Activated CD4-positive, alpha-beta T cell treated with anti-CD3 and anti-CD28 coated beads, Interleukin-2, amount 50 U/mL, for 4 hours (primary cell): ENCODE results near the gene CLDN9.

ENCODE experiments used
- DNase-seq, 2 experiments: peaks; one replicate each; pipeline ENCODE4 v3.0.0-alpha.2; 2020

The CLDN9 gene, protein sequence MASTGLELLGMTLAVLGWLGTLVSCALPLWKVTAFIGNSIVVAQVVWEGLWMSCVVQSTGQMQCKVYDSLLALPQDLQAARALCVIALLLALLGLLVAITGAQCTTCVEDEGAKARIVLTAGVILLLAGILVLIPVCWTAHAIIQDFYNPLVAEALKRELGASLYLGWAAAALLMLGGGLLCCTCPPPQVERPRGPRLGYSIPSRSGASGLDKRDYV

GRCh38 chr16:3012828-3013420 is at the start of gene CLDN9:
Gene CLDN9, plus strand, starts transcription at chr16:3012923. Its CDS starts 440 bp downstream, at chr16:3013363.
- DNase-seq, result no peak

GRCh38 chr16:2963074-2963722 is 49.5 kb upstream of the CLDN9 start:
- DNase-seq, result peak; percentile 22 to 34

GRCh38 chr16:2963723-2964474 is 48.8 kb upstream of the CLDN9 start, which contains the start of gene KREMEN2:
Gene KREMEN2, plus strand, starts transcription at chr16:2964275. Its CDS starts 246 bp downstream, at chr16:2964521.
- DNase-seq, result peak; percentile 29 to 41

- peak; percentile 35 to 38 for DNase-seq
Observed at GRCh38 chr16:2964475-2965336, 48.0 kb upstream of the CLDN9 start.

DNA sequence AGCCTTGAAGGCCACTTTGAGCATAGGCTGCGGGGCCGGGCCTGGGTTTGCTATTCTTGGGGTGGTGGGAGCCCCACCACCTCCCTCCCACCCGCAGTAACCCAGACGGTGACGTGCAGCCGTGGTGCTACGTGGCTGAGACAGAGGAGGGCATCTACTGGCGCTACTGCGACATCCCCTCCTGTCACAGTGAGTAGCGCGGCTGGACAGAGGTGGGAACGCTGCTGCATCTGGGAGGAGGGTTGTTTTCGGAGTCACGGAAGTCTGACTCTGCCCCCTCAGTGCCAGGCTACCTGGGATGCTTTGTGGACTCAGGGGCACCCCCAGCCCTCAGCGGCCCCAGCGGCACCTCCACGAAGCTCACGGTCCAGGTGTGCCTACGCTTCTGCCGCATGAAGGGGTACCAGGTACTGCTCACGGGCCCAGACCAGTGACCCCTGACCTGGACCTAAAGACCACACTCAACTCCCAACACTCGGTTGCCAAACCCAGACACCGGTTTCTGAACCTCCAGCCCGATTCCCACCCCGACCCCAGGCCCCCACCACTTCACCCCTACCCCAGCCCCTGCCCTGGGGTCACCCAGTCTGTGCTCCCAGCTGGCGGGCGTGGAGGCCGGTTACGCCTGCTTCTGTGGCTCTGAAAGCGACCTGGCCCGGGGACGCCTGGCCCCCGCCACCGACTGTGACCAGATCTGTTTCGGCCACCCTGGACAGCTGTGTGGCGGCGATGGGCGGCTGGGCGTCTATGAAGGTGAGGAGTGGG is 46.5 kb upstream of the CLDN9 start:
- no peak for DNase-seq

DNA sequence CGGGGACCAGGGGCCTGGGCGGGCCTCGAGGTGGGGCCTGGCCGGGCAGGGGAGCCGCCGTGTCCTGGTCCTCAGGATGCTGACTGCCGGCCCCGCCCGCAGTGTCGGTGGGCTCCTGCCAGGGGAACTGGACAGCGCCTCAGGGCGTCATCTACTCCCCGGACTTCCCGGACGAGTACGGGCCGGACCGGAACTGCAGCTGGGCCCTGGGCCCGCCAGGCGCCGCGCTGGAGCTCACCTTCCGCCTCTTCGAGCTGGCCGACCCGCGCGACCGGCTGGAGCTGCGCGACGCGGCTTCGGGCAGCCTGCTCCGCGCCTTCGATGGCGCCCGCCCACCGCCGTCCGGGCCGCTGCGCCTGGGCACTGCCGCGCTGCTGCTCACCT is 45.9 kb upstream of the CLDN9 start:
- no peak for DNase-seq

- DNase-seq, result no peak
Observed at GRCh38 chr16:2967211-2967631, 45.5 kb upstream of the CLDN9 start.

- no peak for DNase-seq
Observed at GRCh38 chr16:2967721-2968161, 45.0 kb upstream of the CLDN9 start.

- DNase-seq, result no peak
Observed at GRCh38 chr16:2968368-2968737, 44.4 kb upstream of the CLDN9 start.

GRCh38 chr16:2968738-2969544 is 43.8 kb upstream of the CLDN9 start, which contains the start of gene PAQR4:
Gene PAQR4, plus strand, starts transcription at chr16:2969348. Its CDS starts 327 bp downstream, at chr16:2969675.
- peak; percentile 57 to 64 for DNase-seq

DNA sequence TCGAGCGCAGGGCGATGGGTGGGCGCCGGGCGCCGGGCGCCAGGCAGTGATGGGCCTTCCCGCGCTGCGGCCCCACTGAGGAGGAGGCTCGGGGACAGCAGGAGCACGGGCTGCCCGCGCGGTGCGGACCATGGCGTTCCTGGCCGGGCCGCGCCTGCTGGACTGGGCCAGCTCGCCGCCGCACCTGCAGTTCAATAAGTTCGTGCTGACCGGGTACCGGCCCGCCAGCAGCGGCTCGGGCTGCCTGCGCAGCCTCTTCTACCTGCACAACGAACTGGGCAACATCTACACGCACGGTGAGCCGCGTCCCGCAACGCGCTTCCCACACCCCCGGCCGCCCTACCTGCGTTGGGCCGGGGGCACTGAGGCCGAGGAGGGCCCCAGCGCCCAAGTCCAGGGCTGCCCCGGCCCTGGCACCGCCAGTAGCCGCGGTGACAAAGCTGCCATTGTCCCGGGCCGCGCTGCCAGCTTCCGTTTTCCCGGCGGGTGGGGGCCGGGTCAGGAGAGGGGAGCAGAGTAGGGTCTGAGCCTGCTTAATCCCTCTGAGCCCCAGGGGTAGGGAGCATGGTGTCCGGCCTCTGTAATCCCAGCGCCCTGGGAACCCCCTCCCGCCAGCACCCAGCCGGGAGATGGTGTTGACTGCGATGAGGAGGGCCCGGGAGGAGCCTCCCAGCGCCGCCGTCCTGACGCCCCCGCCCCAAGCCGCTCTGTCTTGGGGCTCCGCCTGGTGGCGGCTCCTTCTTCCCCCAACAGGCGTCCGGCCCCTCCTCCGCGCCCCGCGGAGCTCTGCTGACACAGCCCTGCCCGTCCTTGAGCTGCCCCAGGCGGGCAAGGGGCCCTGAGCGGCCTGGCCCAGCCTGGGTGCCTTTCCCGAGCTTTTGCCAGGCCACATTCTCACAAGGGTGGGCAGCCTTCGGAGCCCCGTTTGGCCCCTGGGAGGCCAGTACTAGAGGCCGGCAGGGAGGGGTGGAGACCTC is 42.9 kb upstream of the CLDN9 start:
- DNase-seq, result peak; percentile 56 to 63

DNA sequence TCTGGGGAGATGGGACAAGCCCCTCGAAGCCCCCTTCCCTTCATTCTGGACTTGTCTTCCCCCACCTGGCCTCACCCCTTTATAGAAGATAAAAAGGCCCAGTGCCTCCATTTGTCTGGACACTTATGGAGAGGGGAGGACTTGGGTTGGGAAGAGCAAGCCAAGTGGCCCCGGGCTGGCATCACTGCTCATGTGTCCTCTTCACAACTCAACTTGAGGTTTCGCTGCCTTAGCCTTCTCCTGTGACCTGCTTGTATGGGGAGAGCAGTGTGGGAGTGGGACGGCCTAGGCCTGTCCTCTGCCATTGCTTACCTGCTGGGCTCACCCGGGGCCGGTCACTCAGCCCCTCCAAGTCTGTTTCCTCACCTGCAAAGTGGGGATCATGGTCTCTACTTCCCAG is 42.2 kb upstream of the CLDN9 start:
- no peak for DNase-seq

DNA sequence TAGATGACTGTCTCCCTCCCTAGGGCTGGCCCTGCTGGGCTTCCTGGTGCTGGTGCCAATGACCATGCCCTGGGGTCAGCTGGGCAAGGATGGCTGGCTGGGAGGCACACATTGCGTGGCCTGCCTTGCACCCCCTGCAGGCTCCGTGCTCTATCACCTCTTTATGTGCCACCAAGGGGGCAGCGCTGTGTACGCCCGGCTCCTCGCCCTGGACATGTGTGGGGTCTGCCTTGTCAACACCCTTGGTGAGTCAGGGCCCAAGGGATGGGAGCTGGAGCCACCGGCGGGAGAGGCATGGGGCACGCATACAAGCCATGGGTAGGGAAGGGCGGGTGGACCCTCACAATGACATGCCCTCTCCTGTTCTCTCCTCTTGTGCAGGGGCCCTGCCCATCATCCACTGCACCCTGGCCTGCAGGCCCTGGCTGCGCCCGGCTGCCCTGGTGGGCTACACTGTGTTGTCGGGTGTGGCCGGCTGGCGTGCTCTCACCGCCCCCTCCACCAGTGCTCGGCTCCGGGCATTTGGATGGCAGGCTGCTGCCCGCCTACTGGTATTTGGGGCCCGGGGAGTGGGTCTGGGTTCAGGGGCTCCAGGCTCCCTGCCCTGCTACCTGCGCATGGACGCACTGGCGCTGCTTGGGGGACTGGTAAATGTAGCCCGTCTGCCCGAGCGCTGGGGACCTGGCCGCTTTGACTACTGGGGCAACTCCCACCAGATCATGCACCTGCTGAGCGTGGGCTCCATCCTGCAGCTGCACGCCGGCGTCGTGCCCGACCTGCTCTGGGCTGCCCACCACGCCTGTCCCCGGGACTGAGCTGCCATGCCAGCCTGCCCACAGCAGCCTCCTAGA is 41.4 kb upstream of the CLDN9 start:
- no peak for DNase-seq

DNA sequence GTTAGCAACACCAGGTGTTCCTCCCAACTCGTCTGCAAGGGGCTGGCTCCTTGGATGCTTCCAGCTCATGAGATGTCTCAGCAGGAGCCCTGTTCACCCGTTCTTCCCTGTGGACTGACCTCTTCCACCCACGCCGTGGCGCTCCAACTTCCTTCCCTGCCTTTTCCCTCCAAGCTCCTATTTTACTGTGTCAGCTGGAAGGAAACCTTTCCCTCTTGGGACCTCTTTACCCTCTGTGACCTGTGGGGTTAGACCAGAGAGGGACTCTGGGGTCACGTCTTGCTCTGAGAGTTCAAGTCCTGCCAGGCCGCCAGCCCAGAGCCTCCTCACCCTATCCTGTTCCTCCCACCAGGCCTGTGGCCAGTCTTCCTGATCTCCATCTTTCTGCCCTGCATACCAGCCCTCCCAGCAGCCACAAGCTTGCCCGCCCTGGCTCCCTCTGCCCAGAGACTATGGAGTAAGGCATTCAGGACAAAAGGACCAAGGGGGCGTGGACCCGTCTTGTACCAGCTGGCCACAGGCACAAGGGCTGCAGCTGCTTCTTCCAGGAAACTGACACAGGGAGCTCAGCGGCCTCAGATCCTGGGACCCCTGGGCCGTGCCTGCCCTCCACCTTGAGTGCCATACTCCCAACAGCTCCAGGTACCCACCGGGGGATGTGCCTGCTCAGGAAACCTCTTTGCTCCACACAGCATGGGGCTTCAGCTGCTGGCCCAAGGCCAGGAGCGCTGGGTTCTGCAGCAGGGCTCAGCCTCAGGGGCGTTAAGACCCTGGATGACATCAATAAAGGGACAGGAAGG is 40.5 kb upstream of the CLDN9 start:
- no peak for DNase-seq

DNA sequence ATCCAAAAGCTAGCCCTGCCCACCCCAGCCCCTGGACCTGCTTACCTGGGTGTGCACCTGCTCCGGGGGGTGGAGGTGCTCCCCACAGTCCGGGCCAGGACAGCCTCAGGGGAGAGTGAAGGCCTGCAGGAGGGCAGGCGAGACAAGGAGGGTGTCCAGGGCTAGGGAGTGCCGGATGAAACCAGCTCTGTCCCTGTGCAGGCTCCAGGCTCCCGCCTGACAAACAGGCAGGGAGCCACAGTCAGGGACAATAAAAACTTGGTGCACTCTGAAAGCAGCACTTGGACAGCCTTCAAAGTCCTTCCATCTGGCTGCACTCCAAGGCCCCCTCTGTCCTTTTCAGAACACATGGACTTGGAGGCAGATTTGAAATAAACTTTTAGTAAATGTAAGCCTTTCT is 39.6 kb upstream of the CLDN9 start:
- DNase-seq, result no peak

- DNase-seq, result no peak
Observed at GRCh38 chr16:2973605-2974318, 39.0 kb upstream of the CLDN9 start.
